ENCODE results near the gene CUX1. TPM values are rescaled to one million over a fixed set of nuclear protein-coding genes. Genes with fewer than 3 reads are reported as not detected.
A peak's percentile ranks its signal among the peaks of the same experiment; 100 is the strongest.

Gene CUX1
- total RNA-seq, 2 donors from 2014 or later, result 42.0 to 47.5 TPM

- Histone ChIP-seq H3K4me3 (no peak overlapping the region), H3K9me3 (no peaks in the 10 kb centered on the region), H3K27ac (no peak overlapping the region), H3K27me3 (no peaks in the 10 kb centered on the region), H3K36me3 (replicated peaks in 1 of 2; ENCODE audit: insufficient read depth in 1 of 2, low read depth in 2 of 2) (no peaks in the 10 kb centered on the region), H3K4me1 (peaks cover 12% of the 10 kb centered on the region)
- WGBS, 2 donors, result 88 to 95% methylated on average over 7 of the region's 7 CpGs
- ATAC-seq, result no peak
- intact Hi-C loops (cut with DNase I), result no loop called here
- no peak for DNase-seq
- TF ChIP-seq, protein P1, sequence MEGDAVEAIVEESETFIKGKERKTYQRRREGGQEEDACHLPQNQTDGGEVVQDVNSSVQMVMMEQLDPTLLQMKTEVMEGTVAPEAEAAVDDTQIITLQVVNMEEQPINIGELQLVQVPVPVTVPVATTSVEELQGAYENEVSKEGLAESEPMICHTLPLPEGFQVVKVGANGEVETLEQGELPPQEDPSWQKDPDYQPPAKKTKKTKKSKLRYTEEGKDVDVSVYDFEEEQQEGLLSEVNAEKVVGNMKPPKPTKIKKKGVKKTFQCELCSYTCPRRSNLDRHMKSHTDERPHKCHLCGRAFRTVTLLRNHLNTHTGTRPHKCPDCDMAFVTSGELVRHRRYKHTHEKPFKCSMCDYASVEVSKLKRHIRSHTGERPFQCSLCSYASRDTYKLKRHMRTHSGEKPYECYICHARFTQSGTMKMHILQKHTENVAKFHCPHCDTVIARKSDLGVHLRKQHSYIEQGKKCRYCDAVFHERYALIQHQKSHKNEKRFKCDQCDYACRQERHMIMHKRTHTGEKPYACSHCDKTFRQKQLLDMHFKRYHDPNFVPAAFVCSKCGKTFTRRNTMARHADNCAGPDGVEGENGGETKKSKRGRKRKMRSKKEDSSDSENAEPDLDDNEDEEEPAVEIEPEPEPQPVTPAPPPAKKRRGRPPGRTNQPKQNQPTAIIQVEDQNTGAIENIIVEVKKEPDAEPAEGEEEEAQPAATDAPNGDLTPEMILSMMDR (IDR thresholded peaks at IDR 0.05), result no peak
- no peak for TF ChIP-seq POLR2A (IDR thresholded peaks at IDR 0.05)
Measured at GRCh38 chr7:102255501-102255900, 438.1 kb downstream of the CUX1 start.

GRCh38 chr7:102255916-102256315, 438.5 kb downstream of the CUX1 start:
- no peak for TF ChIP-seq POLR2A (IDR thresholded peaks at IDR 0.05)
- TF ChIP-seq, protein P1 (IDR thresholded peaks at IDR 0.05), result no peak
- Histone ChIP-seq H3K4me3 (no peak overlapping the region), H3K36me3 (replicated peaks in 1 of 2; ENCODE audit: insufficient read depth in 1 of 2, low read depth in 2 of 2) (no peaks in the 10 kb centered on the region), H3K27ac (no peak overlapping the region), H3K9me3 (no peaks in the 10 kb centered on the region), H3K4me1 (peaks cover 12% of the 10 kb centered on the region), H3K27me3 (no peaks in the 10 kb centered on the region)
- no peak for DNase-seq
- intact Hi-C loops (cut with DNase I), result no loop called here
- 86 to 93% methylated on average over 13 to 15 of the region's 15 CpGs for WGBS, 2 donors
- no peak for ATAC-seq

DNA sequence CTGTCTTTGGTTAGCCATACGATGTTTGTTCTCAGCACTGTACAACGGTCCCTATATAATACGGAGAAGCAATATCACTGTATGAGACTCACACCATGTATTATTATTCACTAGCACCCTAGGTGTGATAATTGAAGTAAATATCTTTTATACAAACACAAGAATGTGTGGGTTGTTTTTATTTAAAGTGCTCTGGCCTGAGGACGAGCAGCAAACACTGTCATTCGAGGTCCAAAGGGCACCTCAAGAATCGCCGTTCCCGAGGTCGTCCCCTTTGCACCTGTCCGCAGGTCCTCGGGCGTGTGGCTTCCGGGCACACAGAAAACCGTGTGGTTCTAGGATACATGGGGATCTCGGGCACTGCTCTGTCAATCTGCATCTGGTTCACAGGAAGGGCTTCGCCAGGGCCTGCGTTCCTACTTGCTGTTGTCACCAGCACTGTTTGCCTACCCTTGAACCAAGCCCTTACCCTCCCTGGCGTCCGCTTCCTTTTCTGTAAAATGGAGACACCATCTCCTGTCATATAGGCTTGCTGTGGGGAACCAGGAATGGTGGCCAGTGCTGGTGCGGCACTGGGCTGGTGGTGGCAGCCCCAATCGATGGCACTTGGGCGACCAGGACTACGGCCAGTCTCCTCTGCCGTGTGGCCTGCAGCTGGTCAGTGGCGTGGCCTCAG, 440.8 kb downstream of the CUX1 start:
- no peak overlapping the region for H3K4me3 ChIP-seq
- WGBS, 2 donors, result 89% methylated on average over 22 to 25 of the region's 25 CpGs
- H3K27me3 ChIP-seq, result no peaks in the 10 kb centered on the region
- intact Hi-C loops (cut with DNase I), result no loop called here
- ATAC-seq (no peak), DNase-seq (no peak)
- H3K36me3 ChIP-seq (replicated peaks in 1 of 2; ENCODE audit: insufficient read depth in 1 of 2, low read depth in 2 of 2), result no peaks in the 10 kb centered on the region
- no peak overlapping the region for H3K27ac ChIP-seq
- TF ChIP-seq, protein P1 (IDR thresholded peaks at IDR 0.05), result no peak
- no peak for TF ChIP-seq POLR2A (IDR thresholded peaks at IDR 0.05)
- H3K9me3 ChIP-seq, result no peaks in the 10 kb centered on the region
- peaks cover 6% of the 10 kb centered on the region for H3K4me1 ChIP-seq

DNA sequence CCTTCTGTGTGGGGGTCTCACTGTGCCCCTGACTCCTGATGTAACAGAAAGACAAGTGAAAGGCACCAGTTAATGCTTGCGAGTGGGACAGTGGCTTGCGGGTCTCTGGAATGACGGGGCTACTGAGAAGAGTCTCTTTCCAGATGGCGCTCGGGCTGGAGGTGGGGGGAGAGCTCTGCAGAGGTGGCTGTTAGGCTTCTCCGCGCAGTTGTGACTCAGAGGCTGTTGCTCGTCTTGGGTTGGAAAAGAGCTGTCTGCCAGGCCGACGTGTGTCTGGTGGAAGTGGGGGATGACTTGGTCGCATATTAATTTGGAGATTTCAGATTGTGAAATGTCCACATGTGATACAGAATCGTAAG, 441.3 kb downstream of the CUX1 start:
- Histone ChIP-seq H3K9me3 (no peaks in the 10 kb centered on the region), H3K36me3 (replicated peaks in 1 of 2; ENCODE audit: insufficient read depth in 1 of 2, low read depth in 2 of 2) (no peaks in the 10 kb centered on the region), H3K4me3 (no peak overlapping the region), H3K27ac (no peak overlapping the region), H3K27me3 (no peaks in the 10 kb centered on the region), H3K4me1 (peaks cover under 1% of the 10 kb centered on the region)
- ATAC-seq, result no peak
- intact Hi-C loops (cut with DNase I), result no loop called here
- no peak for TF ChIP-seq POLR2A (IDR thresholded peaks at IDR 0.05)
- TF ChIP-seq, protein P1 (IDR thresholded peaks at IDR 0.05), result no peak
- DNase-seq, result no peak
- WGBS, 2 donors, result 78 to 95% methylated on average over 10 to 12 of the region's 12 CpGs

GRCh38 chr7:102260856-102261255, 443.4 kb downstream of the CUX1 start:
- no peaks in the 10 kb centered on the region for H3K36me3 ChIP-seq (replicated peaks in 1 of 2; ENCODE audit: insufficient read depth in 1 of 2, low read depth in 2 of 2)
- H3K9me3 ChIP-seq, result no peaks in the 10 kb centered on the region
- DNase-seq (peak in 2 of 4 donors; percentile 34 to 38), ATAC-seq (no peak)
- 83 to 84% methylated on average over 1 to 9 of the region's 9 CpGs for WGBS, 2 donors
- H3K4me1 ChIP-seq, result no peaks in the 10 kb centered on the region
- no peak overlapping the region for H3K4me3 ChIP-seq
- no peak overlapping the region for H3K27ac ChIP-seq
- TF ChIP-seq, protein P1 (IDR thresholded peaks at IDR 0.05), result no peak
- TF ChIP-seq POLR2A (IDR thresholded peaks at IDR 0.05), result no peak
- intact Hi-C loops (cut with DNase I), result no loop called here
- H3K27me3 ChIP-seq, result no peaks in the 10 kb centered on the region

Measured in body of pancreas (tissue), 4 donors.